ENCODE data around the gene AVPR1A.

Gene AVPR1A

DNA sequence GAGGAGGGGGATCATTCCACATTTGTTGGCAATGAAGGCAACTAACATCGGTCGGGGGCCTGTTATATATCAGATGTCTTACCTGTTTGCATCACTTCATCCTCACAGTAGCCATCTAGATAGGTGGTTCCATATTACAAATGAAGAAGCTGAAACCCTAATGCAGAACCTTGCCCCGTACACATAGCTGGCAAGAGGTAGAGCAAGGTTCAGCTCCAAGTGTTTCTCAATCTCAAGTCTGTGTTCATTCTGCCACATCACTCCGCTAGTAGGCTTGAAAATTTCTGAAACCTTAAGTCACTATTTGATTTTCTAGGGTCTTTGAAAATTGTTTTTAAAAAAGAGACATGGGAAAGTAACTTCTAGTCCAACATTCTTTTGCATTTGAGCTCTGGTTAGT lies 17.0 kb downstream of the AVPR1A start:
- H3K27ac Mint-ChIP-seq: no peak overlapping the region
- H3K36me3 Mint-ChIP-seq: no peaks in the 10 kb centered on the region
- H3K4me3 Mint-ChIP-seq: no peak overlapping the region
- no peaks in the 10 kb centered on the region for H3K27me3 Mint-ChIP-seq
- H3K9me3 Mint-ChIP-seq: peaks cover 0 to 1% of the 10 kb centered on the region in 2 donors
- ATAC-seq (replicated peaks): no peak
- no peaks in the 10 kb centered on the region for H3K4me1 Mint-ChIP-seq
- DNase-seq: no peak

DNA sequence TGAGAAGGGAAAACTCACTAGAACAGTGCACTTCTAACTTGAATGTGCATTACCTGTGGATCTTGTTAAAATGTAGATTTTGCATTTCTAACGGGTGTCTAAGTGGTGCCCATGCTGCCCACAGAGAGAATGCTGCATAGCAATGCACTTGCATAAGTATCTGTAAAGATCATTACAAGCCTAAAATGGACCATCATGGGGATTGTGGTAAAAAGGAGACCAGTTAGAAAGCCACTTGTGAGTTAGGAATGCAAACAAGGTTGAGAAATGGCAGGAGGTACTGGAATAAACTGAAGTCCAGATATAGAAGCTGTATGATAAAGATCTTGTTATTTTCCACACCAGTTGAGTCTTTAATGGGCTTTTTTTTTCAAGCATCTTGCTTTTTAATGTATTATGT lies 18.8 kb downstream of the AVPR1A start:
- no peaks in the 10 kb centered on the region for H3K4me1 Mint-ChIP-seq
- H3K9me3 Mint-ChIP-seq: no peaks in the 10 kb centered on the region
- no peak for ATAC-seq (replicated peaks)
- H3K27me3 Mint-ChIP-seq: no peaks in the 10 kb centered on the region
- no peak overlapping the region for H3K4me3 Mint-ChIP-seq
- H3K36me3 Mint-ChIP-seq: no peaks in the 10 kb centered on the region
- no peak overlapping the region for H3K27ac Mint-ChIP-seq
- no peak for DNase-seq

DNA sequence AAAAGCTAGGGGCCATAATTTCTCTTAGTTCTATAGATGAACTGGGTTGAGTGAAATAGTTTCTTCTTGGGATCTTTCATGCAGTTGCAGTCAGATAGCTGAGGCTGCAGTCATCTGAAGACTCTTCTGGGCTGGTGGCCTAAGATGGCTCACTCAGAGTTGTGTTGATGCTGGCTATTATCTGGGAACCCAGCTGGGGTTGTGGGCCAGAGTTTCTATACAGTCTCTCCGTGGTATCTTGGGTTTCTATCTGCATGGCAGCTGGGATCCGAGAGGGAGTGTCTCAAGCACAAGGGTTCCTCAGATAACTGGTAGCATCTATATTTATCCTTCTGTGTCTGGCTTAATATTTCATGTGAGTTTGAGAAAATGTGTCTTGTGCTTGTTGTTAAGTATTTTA lies 21.1 kb downstream of the AVPR1A start:
- DNase-seq: no peak
- ATAC-seq (replicated peaks): no peak
- Mint-ChIP-seq H3K9me3 (no peaks in the 10 kb centered on the region), H3K4me1 (no peaks in the 10 kb centered on the region), H3K4me3 (no peak overlapping the region), H3K27ac (no peak overlapping the region), H3K27me3 (no peaks in the 10 kb centered on the region), H3K36me3 (no peaks in the 10 kb centered on the region)

DNA sequence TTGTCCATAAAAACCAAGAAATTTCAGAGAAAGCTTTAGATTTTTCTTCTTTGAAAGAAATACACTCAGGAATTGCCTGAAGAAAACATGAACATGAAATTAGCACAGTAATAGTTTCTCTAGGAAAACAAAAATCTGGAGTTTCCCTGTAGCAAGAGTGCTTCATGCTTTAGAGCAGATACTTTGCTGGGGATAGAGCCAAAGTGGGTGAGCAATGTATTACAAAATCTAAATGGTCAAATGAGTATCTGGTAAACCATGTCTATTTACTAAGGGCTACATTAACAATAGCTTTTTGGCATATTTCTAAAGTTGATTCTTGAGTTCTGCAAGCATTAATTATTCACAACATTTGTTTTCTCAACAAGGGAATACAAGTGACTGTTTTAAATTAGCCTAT lies 26.2 kb downstream of the AVPR1A start:
- Mint-ChIP-seq H3K36me3 (no peaks in the 10 kb centered on the region), H3K27ac (no peak overlapping the region), H3K4me1 (no peaks in the 10 kb centered on the region), H3K4me3 (no peak overlapping the region), H3K9me3 (no peaks in the 10 kb centered on the region), H3K27me3 (peaks cover 0 to 5% of the 10 kb centered on the region in 2 donors)
- ATAC-seq (replicated peaks) (no peak), DNase-seq (no peak)

DNA sequence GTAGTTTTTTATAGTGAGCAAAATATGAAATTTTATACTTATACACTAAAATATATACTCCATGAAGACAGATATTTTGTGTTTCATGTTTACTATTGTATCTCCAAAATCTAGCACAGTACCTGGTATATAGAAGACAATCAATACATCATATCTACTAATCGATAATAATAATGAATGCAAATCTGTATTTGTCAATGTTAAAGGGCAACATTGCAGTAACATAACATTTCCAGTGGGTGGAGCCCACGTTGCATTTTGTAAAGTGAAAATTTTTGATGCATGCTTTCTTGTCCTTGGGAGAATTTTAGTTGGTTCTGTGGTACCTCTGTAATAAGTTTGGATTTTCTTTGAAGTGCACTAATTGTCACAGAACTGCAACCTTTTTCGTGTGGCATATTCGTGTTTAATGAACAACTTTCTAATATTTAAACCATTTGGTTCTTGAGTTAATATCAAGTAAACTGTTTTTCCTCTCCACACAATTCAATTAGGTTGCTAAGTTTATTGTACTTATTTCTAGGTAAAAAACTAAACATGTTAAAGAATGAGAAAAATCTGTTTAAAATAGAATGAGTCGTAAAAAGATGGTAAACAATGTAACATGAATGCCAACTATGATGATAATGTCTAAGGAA lies 47.4 kb downstream of the AVPR1A start:
- Mint-ChIP-seq H3K4me3 (no peak overlapping the region), H3K36me3 (no peaks in the 10 kb centered on the region), H3K4me1 (no peaks in the 10 kb centered on the region), H3K9me3 (no peaks in the 10 kb centered on the region), H3K27ac (no peak overlapping the region), H3K27me3 (peaks cover 5 to 6% of the 10 kb centered on the region in 2 donors)
- ATAC-seq (replicated peaks) (no peak), DNase-seq (no peak)

DNA sequence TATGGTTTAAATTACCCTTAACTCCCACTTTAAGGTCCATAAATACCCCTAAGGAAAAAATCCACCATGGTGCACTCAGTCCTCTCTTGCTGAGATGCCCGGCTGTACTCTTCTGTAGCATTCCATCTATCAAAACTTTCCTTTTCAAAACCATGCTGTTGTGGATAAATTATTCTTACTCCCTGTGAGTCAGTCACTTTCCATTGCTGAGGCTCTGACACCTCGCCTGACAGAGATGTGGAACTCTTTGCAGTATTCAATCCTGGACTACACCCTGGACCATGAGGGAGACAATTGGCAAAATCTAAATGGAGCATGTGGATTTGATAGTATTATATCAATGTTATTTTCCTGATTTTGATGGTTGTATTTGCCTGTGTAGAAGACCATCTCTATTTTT lies 49.1 kb downstream of the AVPR1A start:
- ATAC-seq (replicated peaks) (no peak), DNase-seq (no peak)
- H3K36me3 Mint-ChIP-seq: no peaks in the 10 kb centered on the region
- H3K27ac Mint-ChIP-seq: no peak overlapping the region
- no peaks in the 10 kb centered on the region for H3K9me3 Mint-ChIP-seq
- H3K4me1 Mint-ChIP-seq: no peaks in the 10 kb centered on the region
- H3K27me3 Mint-ChIP-seq: peaks cover 5 to 6% of the 10 kb centered on the region in 2 donors
- no peak overlapping the region for H3K4me3 Mint-ChIP-seq

DNA sequence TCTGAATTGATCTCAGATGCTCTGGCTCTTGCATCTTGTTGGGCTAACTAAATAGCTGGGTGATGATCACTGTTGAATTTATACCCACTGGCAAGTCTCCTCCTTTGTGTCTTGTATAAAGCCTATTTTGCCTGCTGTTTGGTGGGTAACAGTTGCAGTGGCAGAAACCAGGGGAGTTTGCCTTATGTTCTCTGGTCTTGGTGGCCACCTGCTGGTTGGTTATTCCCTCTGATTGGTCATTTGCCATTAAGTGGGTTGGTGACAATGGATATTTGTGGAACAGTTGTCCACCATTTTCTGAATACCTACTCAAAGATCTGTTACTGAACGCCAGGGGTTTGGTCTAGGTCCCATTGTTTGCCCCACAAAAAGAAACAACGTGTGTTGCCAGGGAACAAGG lies 52.1 kb downstream of the AVPR1A start:
- no peaks in the 10 kb centered on the region for H3K9me3 Mint-ChIP-seq
- H3K36me3 Mint-ChIP-seq: no peaks in the 10 kb centered on the region
- H3K4me3 Mint-ChIP-seq: no peak overlapping the region
- H3K27me3 Mint-ChIP-seq: peaks cover 5 to 6% of the 10 kb centered on the region in 2 donors
- H3K4me1 Mint-ChIP-seq: no peaks in the 10 kb centered on the region
- DNase-seq: no peak
- H3K27ac Mint-ChIP-seq: no peak overlapping the region
- ATAC-seq (replicated peaks): no peak

DNA sequence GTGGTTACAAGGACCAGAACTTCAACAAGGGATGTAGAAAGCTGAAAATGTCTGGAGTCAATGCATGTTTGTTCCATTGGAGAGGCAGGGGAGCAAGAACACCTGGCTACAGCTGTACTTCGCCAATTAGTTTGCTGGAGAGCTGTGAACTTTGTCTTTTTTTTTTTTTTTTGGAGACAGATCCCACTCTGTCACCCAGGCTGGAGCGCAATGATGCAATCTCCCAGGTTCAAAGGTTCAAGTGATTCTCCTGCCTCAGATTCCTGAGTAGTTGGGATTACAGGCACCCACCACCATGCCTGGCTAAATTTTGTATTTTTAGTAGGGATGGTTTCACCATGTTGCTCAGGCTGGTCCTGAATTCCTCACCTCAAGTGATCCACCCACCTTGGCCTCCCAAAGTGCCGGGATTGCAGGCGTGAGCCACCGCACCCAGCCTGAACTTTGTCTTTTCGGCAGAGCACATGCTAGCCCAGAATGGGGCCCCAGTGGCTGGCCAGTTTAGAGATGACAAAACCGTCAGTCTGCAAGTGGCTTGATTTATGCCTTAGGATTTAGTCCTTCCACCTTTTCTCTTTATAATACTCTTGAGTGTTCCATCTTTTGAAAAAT lies 55.5 kb downstream of the AVPR1A start:
- H3K36me3 Mint-ChIP-seq: no peaks in the 10 kb centered on the region
- peaks cover 0 to under 1% of the 10 kb centered on the region in 2 donors for H3K9me3 Mint-ChIP-seq
- H3K27me3 Mint-ChIP-seq: peaks cover 8 to 12% of the 10 kb centered on the region in 2 donors
- no peaks in the 10 kb centered on the region for H3K4me1 Mint-ChIP-seq
- no peak overlapping the region for H3K27ac Mint-ChIP-seq
- ATAC-seq (replicated peaks) (no peak), DNase-seq (no peak)
- H3K4me3 Mint-ChIP-seq: no peak overlapping the region

DNA sequence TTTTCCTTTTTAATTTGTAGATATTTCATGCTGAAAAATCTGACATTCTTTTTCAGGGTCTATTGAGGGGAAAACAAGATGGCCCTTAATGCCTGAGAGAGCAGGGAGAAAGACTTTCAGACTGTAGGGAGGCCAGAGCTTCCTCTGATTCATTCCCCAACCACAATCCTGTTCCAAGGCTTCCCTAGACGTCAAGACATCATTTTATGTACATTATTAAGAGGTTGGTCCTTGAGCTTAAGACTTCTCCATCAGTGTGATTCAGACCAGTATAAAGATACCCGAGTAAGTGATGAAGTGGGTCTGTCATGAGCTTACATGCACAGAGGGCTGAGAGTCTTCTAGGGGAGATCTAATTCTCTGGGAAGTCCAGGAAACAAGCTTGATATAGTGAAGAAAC lies 57.3 kb downstream of the AVPR1A start:
- H3K4me3 Mint-ChIP-seq: no peak overlapping the region
- H3K4me1 Mint-ChIP-seq: no peaks in the 10 kb centered on the region
- H3K36me3 Mint-ChIP-seq: no peaks in the 10 kb centered on the region
- peaks cover 10 to 14% of the 10 kb centered on the region in 2 donors for H3K27me3 Mint-ChIP-seq
- DNase-seq (no peak), ATAC-seq (replicated peaks) (no peak)
- H3K9me3 Mint-ChIP-seq: peaks cover 4 to 6% of the 10 kb centered on the region in 2 donors
- H3K27ac Mint-ChIP-seq: no peak overlapping the region

DNA sequence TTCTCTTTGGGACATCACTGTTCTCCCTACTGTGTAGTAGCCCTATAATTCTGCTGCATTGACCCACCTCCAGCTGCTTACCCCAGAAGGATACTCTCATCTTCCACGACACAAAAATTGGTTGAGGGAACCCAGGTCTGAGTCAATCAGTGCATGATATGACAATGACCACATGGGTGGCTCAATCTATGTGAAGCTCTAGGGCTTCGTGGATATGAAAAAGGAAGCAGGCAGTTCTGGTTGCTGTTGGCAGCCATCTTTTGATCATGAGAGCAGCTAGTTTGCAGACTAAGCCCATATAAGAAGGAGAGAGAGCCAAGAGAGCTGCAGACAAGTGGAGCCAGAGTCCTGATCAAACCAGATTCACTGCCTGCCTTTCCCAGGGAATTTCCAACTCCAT lies 57.9 kb downstream of the AVPR1A start:
- Mint-ChIP-seq H3K4me1 (no peaks in the 10 kb centered on the region), H3K9me3 (peaks cover 4 to 6% of the 10 kb centered on the region in 2 donors), H3K27me3 (peaks cover 14 to 16% of the 10 kb centered on the region in 2 donors), H3K27ac (no peak overlapping the region), H3K36me3 (no peaks in the 10 kb centered on the region), H3K4me3 (no peak overlapping the region)
- DNase-seq: no peak
- ATAC-seq (replicated peaks): no peak
